Left colon (tissue), 2 donors: ENCODE results near the gene GNAI1. TPM values are rescaled to one million over a fixed set of nuclear protein-coding genes. Genes with fewer than 3 reads are reported as not detected.

ENCODE experiments used
- ATAC-seq: fragments of 200-7000 bp; cut with Tn5 transposase; one replicate; pipeline ENCODE4 v1.9.1; 2020; ENCODE audit warnings: mild to moderate bottlenecking, moderate library complexity
- DNase-seq, 2 donors: peaks; one replicate each; pipeline ENCODE4 v3.0.0-alpha.2; 2020
- intact Hi-C, 2 donors: fragments of 100-400 bp; cut with DNase I in 1 of 2; cut with micrococcal nuclease in 1 of 2; formaldehyde crosslinking; loops; one replicate each; pipeline versions ENCODE4 v1.11.2 to v1.14.0; 2022; cut with DNase I, micrococcal nuclease
- total RNA-seq, 2 donors: library from RNA; stranded (reverse); fragmentation: NEBNext Ultra II Directional; extraction: Animal tissue kit (Norgen Biotek cat#: 25700); gene quantifications; one replicate each; pipeline ENCODE4 v1.2.1, GENCODE V29; 2021
- donor health status: DM: no; HTN: no; CAD: no.
- donor health status: DM: yes; HTN: yes; CAD: no.

The GNAI1 gene
- total RNA-seq, 2 donors from 2014 or later = 22.9 to 31.7 TPM

- ATAC-seq (no peak), DNase-seq (no peak)
These were observed 138.1 kb downstream of the GNAI1 start for GRCh38 chr7:80272560-80273239.

GRCh38 chr7:80273327-80273726 is 138.7 kb downstream of the GNAI1 start:
- ATAC-seq (no peak), DNase-seq (no peak)
- intact Hi-C loops = no loop called here

More at GRCh38 chr7:80272560-80273239, 138.1 kb downstream of the GNAI1 start:
- intact Hi-C loops = no loop called here

GRCh38 chr7:80275192-80275605 is 140.6 kb downstream of the GNAI1 start:
- ATAC-seq = no peak
- no peak for DNase-seq
- intact Hi-C loops = no loop called here
